ENCODE results near the gene GNB4.

Gene GNB4

DNA sequence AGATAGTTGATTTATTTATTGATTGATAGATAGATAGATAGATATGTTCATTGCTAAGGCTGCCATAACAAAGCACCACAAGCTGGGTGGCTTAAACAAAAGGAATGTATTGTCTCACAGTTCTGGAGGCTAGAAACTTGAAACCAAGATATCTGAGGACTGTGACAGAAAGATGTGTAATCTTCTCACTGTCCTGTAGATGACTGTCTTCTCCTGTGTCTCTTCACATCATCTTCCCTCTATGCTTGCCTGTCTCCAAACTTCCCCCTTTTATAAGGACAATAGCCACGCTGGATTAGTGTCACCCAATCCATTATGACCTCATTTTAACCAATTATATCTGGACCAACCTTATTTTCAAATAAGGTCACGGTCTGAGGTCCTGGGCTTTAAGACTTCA is 40.9 kb downstream of the GNB4 start:
- DNase-seq (ENCODE audit: low read depth), result peak; percentile 13
- TF ChIP-seq, protein P1, sequence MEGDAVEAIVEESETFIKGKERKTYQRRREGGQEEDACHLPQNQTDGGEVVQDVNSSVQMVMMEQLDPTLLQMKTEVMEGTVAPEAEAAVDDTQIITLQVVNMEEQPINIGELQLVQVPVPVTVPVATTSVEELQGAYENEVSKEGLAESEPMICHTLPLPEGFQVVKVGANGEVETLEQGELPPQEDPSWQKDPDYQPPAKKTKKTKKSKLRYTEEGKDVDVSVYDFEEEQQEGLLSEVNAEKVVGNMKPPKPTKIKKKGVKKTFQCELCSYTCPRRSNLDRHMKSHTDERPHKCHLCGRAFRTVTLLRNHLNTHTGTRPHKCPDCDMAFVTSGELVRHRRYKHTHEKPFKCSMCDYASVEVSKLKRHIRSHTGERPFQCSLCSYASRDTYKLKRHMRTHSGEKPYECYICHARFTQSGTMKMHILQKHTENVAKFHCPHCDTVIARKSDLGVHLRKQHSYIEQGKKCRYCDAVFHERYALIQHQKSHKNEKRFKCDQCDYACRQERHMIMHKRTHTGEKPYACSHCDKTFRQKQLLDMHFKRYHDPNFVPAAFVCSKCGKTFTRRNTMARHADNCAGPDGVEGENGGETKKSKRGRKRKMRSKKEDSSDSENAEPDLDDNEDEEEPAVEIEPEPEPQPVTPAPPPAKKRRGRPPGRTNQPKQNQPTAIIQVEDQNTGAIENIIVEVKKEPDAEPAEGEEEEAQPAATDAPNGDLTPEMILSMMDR (IDR thresholded peaks at IDR 0.05; ENCODE audit: insufficient read depth, low read depth, low read length, missing control alignments), result no peak
- H3K4me3 ChIP-seq (ENCODE audit: low read length), result no peak overlapping the region

DNA sequence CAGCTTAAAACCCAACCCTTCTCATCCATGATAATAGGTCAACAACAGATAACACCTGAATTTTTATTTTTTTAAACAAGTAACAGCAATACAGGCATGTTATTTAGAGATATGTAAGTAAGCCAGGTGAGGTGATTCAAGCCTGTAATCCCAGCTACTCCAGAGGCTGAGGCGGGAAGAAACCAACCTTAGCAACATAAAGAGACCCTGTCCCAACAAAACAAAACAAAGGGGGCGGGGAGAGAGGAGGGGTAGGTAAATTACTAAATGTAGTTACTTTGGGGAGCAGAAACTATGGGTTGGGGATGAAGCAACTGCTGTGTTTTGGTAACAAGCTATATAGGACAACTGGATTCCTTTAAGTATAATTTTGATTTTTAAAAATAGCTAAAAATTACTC is 47.0 kb downstream of the GNB4 start:
- H3K4me3 ChIP-seq (ENCODE audit: low read length), result no peak overlapping the region
- TF ChIP-seq, protein P1 (IDR thresholded peaks at IDR 0.05; ENCODE audit: insufficient read depth, low read depth, low read length, missing control alignments), result no peak
- DNase-seq (ENCODE audit: low read depth), result no peak

DNA sequence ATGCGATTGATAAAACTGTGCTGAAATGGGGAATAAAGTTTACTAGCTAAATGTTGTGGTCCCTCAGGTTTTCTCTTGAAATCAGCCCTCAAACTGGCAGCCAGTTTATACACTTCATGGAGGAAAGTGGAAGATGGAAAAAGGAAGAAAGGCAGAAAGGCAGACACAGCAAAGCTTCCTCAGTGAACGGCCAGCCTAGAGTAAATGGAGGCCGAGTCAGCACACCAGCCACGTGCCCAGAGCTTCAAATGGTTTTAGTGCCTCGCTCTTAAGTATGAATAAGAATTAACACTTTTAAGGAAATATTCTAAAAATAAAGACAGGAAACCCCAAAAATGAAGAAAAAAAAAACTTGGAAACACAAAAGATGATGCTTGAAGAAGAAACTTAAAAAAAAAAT is 48.3 kb downstream of the GNB4 start:
- TF ChIP-seq, protein P1 (IDR thresholded peaks at IDR 0.05; ENCODE audit: insufficient read depth, low read depth, low read length, missing control alignments), result no peak
- DNase-seq (ENCODE audit: low read depth), result no peak
- no peak overlapping the region for H3K4me3 ChIP-seq (ENCODE audit: low read length)

DNA sequence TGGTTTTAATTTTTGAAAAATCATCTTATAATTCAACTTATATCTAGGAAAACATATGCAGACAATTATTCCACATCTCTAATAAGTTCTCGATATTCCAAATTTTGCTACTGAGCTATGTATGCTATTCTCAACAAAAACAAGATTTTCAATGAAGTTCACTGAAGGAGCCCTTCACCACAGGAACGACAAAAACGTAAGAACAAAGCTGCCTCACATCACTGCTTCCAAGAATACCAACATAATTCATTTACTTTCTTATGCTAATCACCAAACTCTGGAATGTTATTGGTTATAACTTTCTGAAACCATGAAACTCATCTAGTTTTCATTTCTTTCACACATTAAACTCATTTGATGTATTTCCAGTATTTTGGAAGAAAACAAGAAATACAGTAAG is 49.7 kb downstream of the GNB4 start:
- DNase-seq (ENCODE audit: low read depth), result no peak
- TF ChIP-seq, protein P1 (IDR thresholded peaks at IDR 0.05; ENCODE audit: insufficient read depth, low read depth, low read length, missing control alignments), result no peak
- H3K4me3 ChIP-seq (ENCODE audit: low read length), result no peak overlapping the region

DNA sequence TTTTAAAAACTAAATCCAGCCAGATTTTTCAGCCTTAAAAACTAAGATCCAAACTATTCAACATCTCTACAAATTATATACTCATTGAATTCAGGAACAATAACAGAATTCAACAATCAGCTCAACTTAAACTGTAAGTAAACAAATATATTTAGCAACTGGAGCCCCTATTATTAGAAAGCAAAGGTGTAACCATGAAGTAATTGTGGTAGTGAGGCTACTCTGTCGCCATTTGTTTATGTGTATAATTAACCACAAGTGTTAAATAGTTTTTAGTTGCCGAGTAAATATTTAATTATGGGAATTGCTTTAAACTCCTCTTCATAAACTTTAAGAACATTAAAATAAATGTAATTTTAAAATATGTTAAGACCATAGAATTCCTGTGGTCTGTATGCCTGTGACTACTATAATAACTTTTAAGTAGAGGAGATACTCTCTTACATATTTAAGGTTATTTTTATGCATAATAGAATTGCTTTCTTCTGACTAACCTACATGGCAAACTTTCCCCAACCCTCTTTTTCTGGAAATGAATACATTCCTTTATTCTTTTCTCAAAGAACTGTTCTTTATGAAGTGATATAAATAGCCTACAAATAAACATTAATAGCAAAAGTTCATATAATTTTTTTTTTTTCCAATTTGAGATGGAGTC is 52.6 kb downstream of the GNB4 start:
- H3K4me3 ChIP-seq (ENCODE audit: low read length), result no peak overlapping the region
- no peak for DNase-seq (ENCODE audit: low read depth)
- TF ChIP-seq, protein P1 (IDR thresholded peaks at IDR 0.05; ENCODE audit: insufficient read depth, low read depth, low read length, missing control alignments), result no peak

DNA sequence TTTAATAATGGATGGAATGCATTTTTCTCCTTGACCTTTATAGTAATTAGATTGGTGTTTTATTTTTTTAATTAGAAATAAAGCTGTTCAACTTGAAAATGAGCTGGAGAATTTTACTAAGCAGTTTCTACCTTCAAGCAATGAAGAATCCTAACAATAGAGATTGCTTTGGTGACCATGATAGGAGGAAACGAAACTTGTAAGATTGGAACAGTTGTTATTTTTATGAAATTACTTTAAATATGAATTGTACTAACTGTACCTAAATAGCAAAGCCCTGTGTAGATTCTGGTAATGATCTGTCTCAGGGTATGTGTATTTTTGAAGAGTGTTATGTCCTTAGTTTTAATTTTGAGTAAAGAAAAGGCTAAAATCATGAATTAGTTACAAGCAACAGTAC is 59.4 kb downstream of the GNB4 start:
- H3K4me3 ChIP-seq (ENCODE audit: low read length), result no peak overlapping the region
- no peak for DNase-seq (ENCODE audit: low read depth)
- TF ChIP-seq, protein P1 (IDR thresholded peaks at IDR 0.05; ENCODE audit: insufficient read depth, low read depth, low read length, missing control alignments), result no peak

DNA sequence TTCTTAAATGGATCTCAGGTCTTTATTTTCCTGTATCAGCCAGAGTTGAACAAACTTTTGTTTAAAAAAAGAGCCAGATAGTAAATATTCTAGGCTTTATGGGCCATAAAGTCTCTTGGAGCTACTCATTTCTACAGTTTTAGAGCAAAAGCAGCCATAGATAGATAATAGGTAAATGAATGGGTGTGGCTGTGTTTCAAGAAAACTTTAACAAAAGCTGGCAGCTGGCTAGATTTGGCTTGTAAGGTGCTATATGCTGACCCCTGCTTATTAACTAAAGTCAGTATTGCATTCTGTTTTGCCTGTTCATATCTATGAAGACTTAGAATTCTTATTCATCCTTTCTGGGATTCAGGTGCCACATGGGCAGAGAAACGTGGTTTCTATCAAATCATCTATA is 74.8 kb downstream of the GNB4 start:
- DNase-seq (ENCODE audit: low read depth), result no peak
- H3K4me3 ChIP-seq (ENCODE audit: low read length), result no peak overlapping the region
- TF ChIP-seq, protein P1 (IDR thresholded peaks at IDR 0.05; ENCODE audit: insufficient read depth, low read depth, low read length, missing control alignments), result no peak
